Ovary (tissue), 3 donors: ENCODE data around the gene RYR1.

Experiments
- POLR2A ChIP-seq: fragments of 450-650 bp; IDR thresholded peaks from one replicate; pipeline ENCODE4 v1.6.1; 2017; ENCODE audit warnings: antibody characterized with exemption, mild to moderate bottlenecking, moderate library complexity
- TF ChIP-seq, protein P1 (sequence below), 3 donors: fragments of 450-650 bp in 2 of 3; fragments of 200-600 bp in 1 of 3; IDR thresholded peaks; one replicate each; pipeline versions ENCODE4 v1.5.1 to v1.8.0; 2016 to 2022; ENCODE audit warnings: antibody characterized with exemption in 3 of 3, mild to moderate bottlenecking in 1 of 3
- donor health status: DM: no; HTN: no; CAD: no.

GRCh38 chr19:38425222-38425809 lies 8.2 kb upstream of the RYR1 start:
- TF ChIP-seq, protein P1, sequence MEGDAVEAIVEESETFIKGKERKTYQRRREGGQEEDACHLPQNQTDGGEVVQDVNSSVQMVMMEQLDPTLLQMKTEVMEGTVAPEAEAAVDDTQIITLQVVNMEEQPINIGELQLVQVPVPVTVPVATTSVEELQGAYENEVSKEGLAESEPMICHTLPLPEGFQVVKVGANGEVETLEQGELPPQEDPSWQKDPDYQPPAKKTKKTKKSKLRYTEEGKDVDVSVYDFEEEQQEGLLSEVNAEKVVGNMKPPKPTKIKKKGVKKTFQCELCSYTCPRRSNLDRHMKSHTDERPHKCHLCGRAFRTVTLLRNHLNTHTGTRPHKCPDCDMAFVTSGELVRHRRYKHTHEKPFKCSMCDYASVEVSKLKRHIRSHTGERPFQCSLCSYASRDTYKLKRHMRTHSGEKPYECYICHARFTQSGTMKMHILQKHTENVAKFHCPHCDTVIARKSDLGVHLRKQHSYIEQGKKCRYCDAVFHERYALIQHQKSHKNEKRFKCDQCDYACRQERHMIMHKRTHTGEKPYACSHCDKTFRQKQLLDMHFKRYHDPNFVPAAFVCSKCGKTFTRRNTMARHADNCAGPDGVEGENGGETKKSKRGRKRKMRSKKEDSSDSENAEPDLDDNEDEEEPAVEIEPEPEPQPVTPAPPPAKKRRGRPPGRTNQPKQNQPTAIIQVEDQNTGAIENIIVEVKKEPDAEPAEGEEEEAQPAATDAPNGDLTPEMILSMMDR (IDR thresholded peaks at IDR 0.05), result no peak
- no peak for TF ChIP-seq POLR2A
